Measurements from ENCODE around the gene TEPSIN.

TEPSIN gene

GRCh38 chr17:81240761-81241160 is 1.9 kb upstream of the TEPSIN start:
- no peak for DNase-seq (ENCODE audit: low read depth)
- no peak overlapping the region for H3K4me3 ChIP-seq (ENCODE audit: low read depth, low read length)

- H3K4me3 ChIP-seq (ENCODE audit: low read depth, low read length): peak overlapping the region; percentile 89
- DNase-seq (ENCODE audit: low read depth): no peak
These were observed 1.1 kb upstream of the TEPSIN start for GRCh38 chr17:81239714-81240555.

GRCh38 chr17:81238490-81238814 is 403 bp downstream of the TEPSIN start:
- peak overlapping the region; percentile 89 for H3K4me3 ChIP-seq (ENCODE audit: low read depth, low read length)
- DNase-seq (ENCODE audit: low read depth): no peak

- no peak for DNase-seq (ENCODE audit: low read depth)
These were observed 1.0 kb downstream of the TEPSIN start for GRCh38 chr17:81237591-81238489.

GRCh38 chr17:81236784-81237183 is 2.1 kb downstream of the TEPSIN start:
- DNase-seq (ENCODE audit: low read depth): no peak
- no peak overlapping the region for H3K4me3 ChIP-seq (ENCODE audit: low read depth, low read length)

More at GRCh38 chr17:81237591-81238489, 1.0 kb downstream of the TEPSIN start:
- peak overlapping the region; percentile 89 for H3K4me3 ChIP-seq (ENCODE audit: low read depth, low read length)

- DNase-seq (ENCODE audit: low read depth): no peak
- no peak overlapping the region for H3K4me3 ChIP-seq (ENCODE audit: low read depth, low read length)
These were observed 2.8 kb downstream of the TEPSIN start for GRCh38 chr17:81235822-81236740.

GRCh38 chr17:81234940-81235821 is 3.7 kb downstream of the TEPSIN start:
- no peak for DNase-seq (ENCODE audit: low read depth)
- H3K4me3 ChIP-seq (ENCODE audit: low read depth, low read length): no peak overlapping the region

GRCh38 chr17:81234506-81234855 is 4.4 kb downstream of the TEPSIN start:
- no peak for DNase-seq (ENCODE audit: low read depth)
- H3K4me3 ChIP-seq (ENCODE audit: low read depth, low read length): no peak overlapping the region

GRCh38 chr17:81233811-81234505 is 4.9 kb downstream of the TEPSIN start:
- no peak for DNase-seq (ENCODE audit: low read depth)
- no peak overlapping the region for H3K4me3 ChIP-seq (ENCODE audit: low read depth, low read length)

GRCh38 chr17:81233316-81233715 is 5.5 kb downstream of the TEPSIN start:
- DNase-seq (ENCODE audit: low read depth): no peak
- H3K4me3 ChIP-seq (ENCODE audit: low read depth, low read length): no peak overlapping the region

GRCh38 chr17:81232616-81233241 is 6.1 kb downstream of the TEPSIN start:
- DNase-seq (ENCODE audit: low read depth): no peak
- H3K4me3 ChIP-seq (ENCODE audit: low read depth, low read length): no peak overlapping the region

- no peak overlapping the region for H3K4me3 ChIP-seq (ENCODE audit: low read depth, low read length)
- no peak for DNase-seq (ENCODE audit: low read depth)
These were observed 6.9 kb downstream of the TEPSIN start for GRCh38 chr17:81231766-81232581.

GRCh38 chr17:81231121-81231645 is 7.7 kb downstream of the TEPSIN start:
- no peak overlapping the region for H3K4me3 ChIP-seq (ENCODE audit: low read depth, low read length)
- DNase-seq (ENCODE audit: low read depth): no peak

- no peak overlapping the region for H3K4me3 ChIP-seq (ENCODE audit: low read depth, low read length)
- DNase-seq (ENCODE audit: low read depth): no peak
These were observed 8.6 kb downstream of the TEPSIN start for GRCh38 chr17:81230043-81230820.

- no peak overlapping the region for H3K4me3 ChIP-seq (ENCODE audit: low read depth, low read length)
- no peak for DNase-seq (ENCODE audit: low read depth)
These were observed 9.3 kb downstream of the TEPSIN start for GRCh38 chr17:81229666-81229920.

Measured in skeletal muscle cell (primary cell).